ENCODE measurements around the gene KRT28. TPM values are rescaled to one million over a fixed set of nuclear protein-coding genes. Genes with fewer than 3 reads are reported as not detected.

Gene KRT28
- not detected for total RNA-seq

GRCh38 chr17:40799859-40800258, at the start of gene KRT28:
TSS of gene KRT28 (minus strand) at chr17:40799959. CDS start at chr17:40799893, 66 bp downstream.
- TF ChIP-seq CTCF (IDR thresholded peaks at IDR 0.05) (no peak), EP300 (IDR thresholded peaks at IDR 0.05) (no peak), POLR2A (IDR thresholded peaks at IDR 0.05) (no peak), POLR2AphosphoS5 (IDR thresholded peaks at IDR 0.05) (no peak)
- DNase-seq = no peak
- no peak for ATAC-seq (ENCODE audit: low FRiP score in 2 of 2)
- no peaks in the 10 kb centered on the region for H3K9me3 ChIP-seq
- no peaks in the 10 kb centered on the region for H3K36me3 ChIP-seq
- no peak within 1 kb of the TSS for H3K27ac ChIP-seq
- H3K27me3 ChIP-seq = no peaks in the 10 kb centered on the region
- H3K4me1 ChIP-seq = peaks cover 0 to 4% (median 0%) of the 10 kb centered on the region in 4 donors
- no peak within 1 kb of the TSS for H3K4me3 ChIP-seq
- 77 to 85% methylated on average over 3 of the region's 3 CpGs for WGBS, 2 donors

- no peak for DNase-seq
- Histone ChIP-seq H3K4me1 (no peaks in the 10 kb centered on the region), H3K36me3 (no peaks in the 10 kb centered on the region), H3K4me3 (no peak overlapping the region), H3K27ac (no peak overlapping the region), H3K27me3 (no peaks in the 10 kb centered on the region), H3K9me3 (no peaks in the 10 kb centered on the region)
- TF ChIP-seq POLR2A (IDR thresholded peaks at IDR 0.05) (no peak), CTCF (IDR thresholded peaks at IDR 0.05) (no peak), EP300 (IDR thresholded peaks at IDR 0.05) (no peak), POLR2AphosphoS5 (IDR thresholded peaks at IDR 0.05) (no peak)
- no peak for ATAC-seq (ENCODE audit: low FRiP score in 2 of 2)
- 56 to 65% methylated on average over 1 of the region's 1 CpG for WGBS, 2 donors
These were observed 49.0 kb upstream of the KRT28 start for GRCh38 chr17:40848583-40849235.

- WGBS, 2 donors = 48 to 84% methylated on average over 1 of the region's 1 CpG
- no peaks in the 10 kb centered on the region for H3K36me3 ChIP-seq
- ATAC-seq (ENCODE audit: low FRiP score in 2 of 2) (no peak), DNase-seq (no peak)
- no peak overlapping the region for H3K27ac ChIP-seq
- TF ChIP-seq EP300 (IDR thresholded peaks at IDR 0.05) (no peak), CTCF (IDR thresholded peaks at IDR 0.05) (no peak), POLR2AphosphoS5 (IDR thresholded peaks at IDR 0.05) (no peak), POLR2A (IDR thresholded peaks at IDR 0.05) (no peak)
- no peaks in the 10 kb centered on the region for H3K9me3 ChIP-seq
- no peaks in the 10 kb centered on the region for H3K27me3 ChIP-seq
- H3K4me1 ChIP-seq = no peaks in the 10 kb centered on the region
- H3K4me3 ChIP-seq = no peak overlapping the region
These were observed 46.9 kb upstream of the KRT28 start for GRCh38 chr17:40846515-40847144.

- WGBS, 2 donors = 68 to 76% methylated on average over 4 of the region's 4 CpGs
- TF ChIP-seq POLR2AphosphoS5 (IDR thresholded peaks at IDR 0.05) = no peak
- no peak for TF ChIP-seq EP300 (IDR thresholded peaks at IDR 0.05)
- TF ChIP-seq POLR2A (IDR thresholded peaks at IDR 0.05) = no peak
- no peak for TF ChIP-seq CTCF (IDR thresholded peaks at IDR 0.05)
- no peaks in the 10 kb centered on the region for H3K9me3 ChIP-seq
- H3K27me3 ChIP-seq = no peaks in the 10 kb centered on the region
- no peaks in the 10 kb centered on the region for H3K36me3 ChIP-seq
- DNase-seq (no peak), ATAC-seq (ENCODE audit: low FRiP score in 2 of 2) (no peak)
- no peaks in the 10 kb centered on the region for H3K4me1 ChIP-seq
- H3K27ac ChIP-seq = no peak overlapping the region
- H3K4me3 ChIP-seq = no peak overlapping the region
These were observed 44.9 kb upstream of the KRT28 start for GRCh38 chr17:40844671-40845107.
